Epithelial cell of alveolus of lung (primary cell): ENCODE results near the gene USF3. TPM values are rescaled to one million over a fixed set of nuclear protein-coding genes. Genes with fewer than 3 reads are reported as not detected.

ENCODE experiments used
- total RNA-seq: library from RNA; depleted of rRNA; stranded (reverse); fragments of >200 nt; gene quantifications from 2 replicates; pipeline ENCODE4 v1.2.1, GENCODE V29; 2015

The USF3 gene
- total RNA-seq = 8.4 and 14.2 TPM in 2 replicates

DNA sequence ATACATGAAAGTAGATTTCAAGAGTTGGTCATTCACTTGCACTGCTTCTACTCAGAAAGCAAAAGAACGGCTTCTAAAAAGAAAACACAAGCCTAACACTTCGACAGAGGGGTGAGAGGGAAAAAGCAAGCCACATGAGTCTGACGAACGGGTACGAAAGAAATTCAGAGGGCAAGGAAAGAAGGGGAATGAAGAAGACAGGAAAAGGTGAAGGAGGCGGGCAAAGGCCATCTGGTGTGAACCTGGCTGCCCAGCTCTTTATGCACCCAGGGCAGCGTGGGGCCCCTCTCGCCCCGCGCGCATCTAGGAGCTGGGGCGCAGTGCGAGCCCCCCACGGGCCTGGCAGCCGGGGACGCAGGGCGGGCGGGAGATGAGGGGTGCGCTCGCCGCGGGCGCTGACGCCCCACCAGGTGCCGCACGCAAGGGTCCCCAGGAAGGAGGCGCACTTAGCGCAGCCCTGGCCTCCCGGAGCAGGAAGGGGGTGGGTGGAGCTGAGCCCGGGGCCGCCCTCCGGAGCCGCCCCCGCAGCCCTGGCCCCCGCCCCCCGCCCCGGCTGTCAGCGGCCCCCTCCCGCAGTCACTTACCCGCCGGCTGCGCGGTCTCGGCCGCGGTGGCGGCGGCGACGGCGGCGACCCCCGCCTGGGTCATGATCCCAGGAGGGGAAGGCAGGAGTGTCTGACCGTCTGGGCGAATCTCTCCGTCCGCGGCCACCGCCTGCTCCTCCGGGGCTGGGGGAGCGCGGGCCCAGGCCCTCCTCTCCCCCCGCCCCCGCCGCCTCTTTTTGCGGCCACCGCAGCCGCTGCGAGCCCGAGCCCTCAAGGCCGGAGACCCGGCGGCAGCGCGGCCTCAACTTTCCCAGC lies at the start of gene USF3:
TSS of gene USF3 (minus strand) at position 857 of the 860 bp plus-strand sequence. CDS start 21,764 bp downstream, outside the sequence.

GRCh38 chr3:113745756-113746547 lies 49.5 kb upstream of the USF3 start, which contains the start of gene NAA50:
Gene NAA50, minus strand, starts transcription at chr3:113746249. Its CDS starts 300 bp downstream, at chr3:113745949.

Other genes starting within 250 kb of the USF3 start
- gene SPICE1, start 181.5 kb downstream of the USF3 start, total RNA-seq = 12.4 and 15.3 TPM in 2 replicates
- gene SIDT1, start 164.1 kb downstream of the USF3 start, total RNA-seq = 0.13 TPM in 1 of 2 replicates, not detected in the other
- 70.3 and 123 TPM in 2 replicates for gene NAA50, start 49.6 kb upstream of the USF3 start, total RNA-seq
- gene ATP6V1A, start 50.4 kb upstream of the USF3 start, total RNA-seq = 45.4 and 53.4 TPM in 2 replicates
- gene GRAMD1C, start 142.1 kb upstream of the USF3 start, total RNA-seq = 4.6 and 6.7 TPM in 2 replicates